Cerebellar cortex (tissue), 1 donor: Measurements from ENCODE around the gene NFXL1.

Experiments used
- DNase-seq: peaks from one replicate; pipeline ENCODE4 v3.0.0-alpha.2; 2015; ENCODE audit warnings: low spot score

The NFXL1 gene

GRCh38 chr4:47891928-47892327 lies 22.5 kb downstream of the NFXL1 start:
- no peak for DNase-seq

GRCh38 chr4:47882228-47882627 lies 32.2 kb downstream of the NFXL1 start:
- DNase-seq, result no peak

DNA sequence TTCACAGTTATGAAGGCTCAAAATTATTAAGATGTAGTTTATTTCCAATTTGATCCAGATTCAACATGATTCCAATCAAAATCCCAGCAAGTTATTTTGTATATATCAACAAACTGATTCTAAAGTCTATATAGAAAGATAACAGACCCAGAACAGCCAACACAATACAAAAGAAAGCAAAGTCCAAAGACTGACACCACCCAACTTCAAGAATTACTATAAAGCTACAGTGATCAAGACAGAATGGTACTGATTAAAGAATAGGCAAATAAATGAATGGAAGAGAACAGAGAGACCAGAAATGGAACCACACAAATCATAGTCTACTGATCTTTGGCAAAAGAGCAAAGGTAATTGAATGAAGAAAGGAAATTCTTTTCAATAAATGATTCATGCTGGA lies 34.9 kb downstream of the NFXL1 start:
- DNase-seq, result no peak

DNA sequence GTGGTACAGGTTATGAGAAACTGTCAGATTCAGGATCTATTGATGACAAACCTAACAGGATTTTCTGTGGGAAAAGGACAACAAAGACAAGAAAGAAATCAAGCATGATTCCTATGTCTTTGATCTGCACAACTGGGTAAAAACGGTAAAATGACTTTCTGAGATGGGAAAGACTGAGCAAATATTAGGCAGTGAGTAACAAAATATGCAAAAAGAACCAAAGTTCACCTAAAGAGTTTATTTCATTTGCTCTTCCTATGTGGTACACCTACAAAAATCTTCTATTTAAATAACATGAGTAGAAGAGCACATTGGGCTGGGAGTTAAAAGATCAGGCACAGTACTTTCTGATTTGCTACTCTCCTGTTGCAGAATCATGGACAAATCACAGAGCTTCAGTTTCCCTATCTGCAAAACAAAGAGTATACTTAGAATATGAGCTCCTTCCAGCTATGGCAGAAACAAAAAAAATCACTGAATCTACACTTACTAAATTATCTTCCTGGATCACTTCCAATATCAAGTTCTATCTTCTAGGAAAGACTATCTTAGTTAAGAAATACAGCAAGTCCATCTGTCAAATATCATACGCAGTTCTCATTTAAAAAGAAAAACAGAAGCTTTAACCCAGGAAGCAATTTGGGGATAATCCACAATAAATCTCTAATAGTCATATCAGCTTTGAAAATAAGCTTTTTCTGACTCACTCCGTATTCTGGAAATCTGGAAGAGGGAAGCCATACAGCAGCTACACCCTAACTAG lies 37.4 kb downstream of the NFXL1 start:
- DNase-seq, result no peak

DNA sequence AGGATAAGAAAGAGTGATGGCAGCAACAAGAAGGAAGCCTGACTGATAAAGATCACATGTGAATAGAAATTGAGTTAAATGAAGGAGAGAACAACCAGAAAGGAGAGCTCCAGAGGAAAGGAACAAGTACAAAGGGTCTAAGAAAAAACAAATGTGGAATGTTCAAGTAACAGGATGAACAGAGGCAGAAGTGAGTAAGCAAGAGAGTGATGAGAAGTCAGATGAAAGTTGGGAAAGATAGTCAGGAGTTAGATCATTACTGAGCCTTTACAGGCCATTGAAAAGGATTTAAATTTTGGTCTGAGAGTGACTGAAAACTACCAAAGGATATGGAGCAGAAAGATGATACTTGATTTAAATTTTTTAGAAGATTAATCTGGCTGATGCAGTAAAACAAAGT lies 38.1 kb downstream of the NFXL1 start:
- no peak for DNase-seq

- DNase-seq, result no peak
Observed at GRCh38 chr4:47873877-47874541, 40.4 kb downstream of the NFXL1 start.

- no peak for DNase-seq
Observed at GRCh38 chr4:47863486-47863885, 50.9 kb downstream of the NFXL1 start.

- DNase-seq, result no peak
Observed at GRCh38 chr4:47862297-47862696, 52.1 kb downstream of the NFXL1 start.

- no peak for DNase-seq
Observed at GRCh38 chr4:47860305-47860704, 54.1 kb downstream of the NFXL1 start.

- no peak for DNase-seq
Observed at GRCh38 chr4:47858006-47858405, 56.4 kb downstream of the NFXL1 start.

- DNase-seq, result no peak
Observed at GRCh38 chr4:47856713-47857112, 57.7 kb downstream of the NFXL1 start.

DNA sequence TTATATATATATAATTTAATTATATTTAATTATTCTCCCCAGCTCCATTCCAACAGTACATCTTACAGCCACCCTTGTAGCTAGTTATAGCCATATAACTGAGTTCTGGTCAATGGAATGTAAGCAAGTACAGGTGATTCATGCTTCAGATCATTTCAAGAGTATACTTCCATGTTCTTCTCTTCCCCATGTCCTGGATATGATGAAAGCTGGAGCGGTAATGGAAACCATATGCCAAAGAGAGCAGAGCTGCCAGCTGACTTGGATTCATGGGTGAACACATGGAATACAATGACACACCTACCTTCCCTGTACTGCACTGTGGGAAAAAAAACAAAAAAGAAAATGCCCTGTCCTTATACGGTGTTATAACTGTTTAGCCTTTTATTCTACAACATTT lies 59.0 kb downstream of the NFXL1 start:
- no peak for DNase-seq

DNA sequence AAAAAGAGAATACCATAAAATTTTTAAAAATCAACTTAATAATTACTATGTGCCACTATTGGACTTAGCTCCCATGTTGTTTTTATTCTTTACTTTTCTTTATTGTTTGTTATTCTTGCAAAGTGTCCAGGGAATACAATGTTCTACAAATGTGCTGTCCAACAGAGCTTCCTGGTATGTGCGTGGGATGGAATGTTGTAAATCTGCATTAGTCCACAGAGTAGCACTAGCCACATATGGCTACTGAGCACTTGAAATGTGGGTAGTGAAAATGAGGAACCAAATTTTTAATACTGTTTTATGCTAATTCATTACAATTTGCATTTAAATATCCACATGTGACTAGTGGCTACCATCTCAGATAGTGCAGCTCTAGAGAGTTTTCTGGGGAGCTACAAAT lies 62.2 kb downstream of the NFXL1 start:
- no peak for DNase-seq

- DNase-seq, result no peak
Observed at GRCh38 chr4:47849466-47849865, 64.9 kb downstream of the NFXL1 start.

GRCh38 chr4:47848041-47848440 lies 66.3 kb downstream of the NFXL1 start:
- no peak for DNase-seq

DNA sequence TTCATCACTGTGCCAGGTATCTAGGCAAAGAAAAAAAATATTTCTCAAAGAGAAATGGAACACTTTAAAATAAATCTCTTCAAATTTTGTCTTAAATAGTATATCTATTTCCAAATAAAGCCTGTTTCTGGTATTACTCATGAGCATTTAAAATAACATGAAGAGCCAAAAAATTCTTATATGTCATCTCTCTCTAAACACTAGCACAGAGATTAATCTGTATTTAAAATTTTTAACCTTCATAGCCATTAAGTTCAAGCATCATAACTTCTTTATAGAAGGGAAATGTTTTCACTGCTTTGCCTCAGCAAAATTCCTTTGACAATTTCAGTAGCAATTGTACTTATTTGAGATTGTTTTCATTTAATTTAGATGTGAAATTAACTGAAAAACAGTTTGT lies 71.4 kb downstream of the NFXL1 start:
- DNase-seq, result no peak

DNA sequence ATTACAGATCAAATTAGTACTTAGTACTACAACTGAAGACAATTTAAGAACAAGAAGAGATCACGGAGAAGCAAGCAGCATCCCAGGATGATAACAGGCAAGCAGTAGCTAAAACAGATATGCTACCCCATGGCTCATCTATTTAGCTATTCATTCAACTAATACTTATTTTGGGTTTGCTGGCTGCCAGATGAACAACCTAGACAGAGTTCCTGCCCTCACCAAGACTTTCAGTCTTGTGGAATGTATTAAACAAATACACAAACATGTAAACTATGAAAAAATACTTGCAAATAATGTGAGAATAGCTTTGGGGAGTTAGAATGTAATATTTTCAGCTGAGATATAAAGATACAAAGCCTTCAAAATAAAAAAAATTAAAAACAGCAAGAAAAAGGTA lies 74.1 kb downstream of the NFXL1 start:
- DNase-seq, result no peak

DNA sequence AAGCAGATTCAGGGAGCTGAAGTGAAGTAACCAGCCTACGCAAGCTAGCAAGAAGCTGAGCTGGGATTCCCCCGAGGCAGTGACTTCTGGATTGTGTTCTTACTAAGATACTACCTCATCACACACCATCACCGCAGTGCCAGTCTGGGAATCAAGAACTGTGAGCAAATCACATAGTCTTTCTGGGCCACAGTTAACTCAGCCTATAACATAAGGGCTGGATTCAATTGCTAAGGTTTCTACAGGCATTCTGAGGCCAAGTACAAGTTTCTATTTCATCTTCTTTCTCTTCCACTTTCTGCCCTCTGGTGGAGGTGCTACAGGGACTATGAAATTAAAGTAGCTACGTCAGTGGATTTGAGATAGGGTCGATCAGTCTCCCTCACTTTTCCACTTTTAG lies 75.1 kb downstream of the NFXL1 start:
- peak; percentile 31 for DNase-seq

- peak; percentile 2 for DNase-seq
Observed at GRCh38 chr4:47838445-47838844, 75.9 kb downstream of the NFXL1 start.

DNA sequence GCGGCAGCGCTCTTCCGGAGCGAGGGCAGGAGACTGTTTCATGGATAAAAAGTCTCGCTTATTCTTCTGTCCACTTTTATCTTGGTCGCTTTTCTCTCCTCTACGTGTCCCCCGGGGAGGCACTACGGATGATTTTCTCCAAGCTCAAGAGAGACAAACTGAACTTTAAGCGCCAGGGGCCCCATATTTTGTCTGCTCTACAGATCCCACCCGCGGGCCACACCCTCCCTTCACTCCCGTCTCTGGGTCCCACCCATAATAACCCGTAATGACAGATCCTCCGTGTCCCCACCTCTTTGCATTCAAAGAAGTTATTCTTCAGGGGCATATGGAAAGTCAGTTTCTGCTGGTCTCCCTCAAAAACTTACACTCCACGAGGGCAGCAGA lies 76.5 kb downstream of the NFXL1 start, which contains the start of gene CORIN:
Gene CORIN (minus strand): TSS at position 160 of the 387 bp plus-strand sequence. CDS start 118 bp downstream, at position 42.
- DNase-seq, result peak; percentile 5

DNA sequence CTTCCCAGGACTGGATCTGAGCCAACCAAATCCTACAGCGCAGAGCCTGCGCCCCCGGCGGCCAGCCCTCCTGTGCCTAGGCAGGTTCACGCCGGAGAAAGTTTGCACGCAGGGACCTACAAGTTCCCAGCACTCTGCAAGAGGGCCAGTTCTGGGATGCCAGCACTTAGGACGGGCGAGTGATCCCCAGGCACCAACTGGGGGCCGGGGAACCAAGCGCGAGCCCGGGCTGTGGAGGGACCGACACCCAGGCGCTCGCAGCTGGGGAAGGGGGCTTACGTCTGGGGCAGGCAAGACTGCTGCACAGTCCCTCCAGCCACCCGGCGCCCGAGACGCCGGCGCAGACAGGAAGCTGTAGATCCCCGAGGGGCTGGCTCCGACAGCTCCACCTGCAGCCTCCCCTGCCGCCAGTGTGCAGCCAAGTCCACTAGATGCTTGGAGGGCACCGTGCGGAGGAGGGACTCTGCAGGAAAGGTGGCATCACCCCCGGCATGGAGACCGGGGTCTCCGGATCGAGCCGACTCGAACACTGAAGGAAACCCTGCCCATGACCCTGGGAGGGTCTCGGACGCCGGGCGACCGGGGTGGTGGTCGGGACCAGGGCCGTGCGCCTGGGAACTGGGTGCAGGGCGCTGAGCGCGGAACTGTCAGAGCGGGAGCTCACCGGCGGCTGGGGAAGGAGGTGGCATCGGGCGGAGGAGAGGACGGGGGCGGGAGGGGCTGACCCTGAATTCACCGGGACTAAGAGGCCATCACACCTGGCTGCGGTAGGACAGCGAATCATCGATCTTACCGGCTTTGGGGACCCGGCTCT lies 77.1 kb downstream of the NFXL1 start:
- peak; percentile 10 for DNase-seq

DNA sequence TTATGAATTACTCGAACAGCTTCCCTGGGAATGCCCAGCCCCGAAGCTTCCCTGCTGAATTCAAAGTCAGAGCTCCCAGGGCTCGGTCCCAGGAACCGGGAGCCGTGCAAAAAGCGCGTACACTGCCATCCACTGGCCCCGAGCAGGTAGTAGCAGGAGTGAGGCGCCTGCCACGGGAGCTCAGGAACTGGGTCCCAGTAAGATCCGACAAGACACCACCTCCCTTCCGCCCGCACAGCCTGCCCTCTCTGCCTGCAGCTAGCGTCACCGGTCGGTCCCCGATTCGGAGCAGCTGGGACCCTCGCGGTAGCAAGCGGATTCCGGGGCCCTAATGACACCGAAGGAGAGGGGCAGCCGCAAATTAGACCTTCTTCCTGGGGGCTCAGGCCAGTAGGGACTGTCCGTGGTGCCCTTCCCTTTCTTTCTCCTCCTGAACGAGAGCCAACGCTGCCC lies 77.7 kb downstream of the NFXL1 start:
- peak; percentile 72 for DNase-seq

DNA sequence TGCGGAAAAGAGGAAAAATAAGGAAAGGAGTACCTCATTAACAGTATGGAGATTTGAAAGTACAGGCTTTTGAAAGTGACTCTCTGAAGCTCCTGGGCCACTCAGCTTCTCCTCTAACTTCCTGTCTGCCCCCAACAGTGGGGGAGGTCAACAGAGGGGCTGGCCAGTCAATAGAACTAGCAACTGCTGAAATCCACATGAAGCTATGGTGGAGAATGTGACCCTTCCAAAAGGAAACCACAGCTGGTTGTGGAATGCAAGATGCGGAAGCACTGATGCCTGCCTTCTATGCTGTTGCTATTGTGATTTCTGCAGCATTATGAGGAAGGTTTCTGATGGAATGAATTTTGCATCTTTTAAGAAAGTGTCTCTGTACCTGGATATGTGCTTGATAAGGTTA lies 78.9 kb downstream of the NFXL1 start:
- DNase-seq, result no peak
